Hematopoietic multipotent progenitor cell treated with erythropoietin and hydrocortisone succinate and interleukin-3 and kit ligand, for 8 days (in vitro differentiated cells): Measurements from ENCODE around the gene USP30.

Experiments used
- DNase-seq: peaks from one replicate; pipeline ENCODE4 v3.0.0-alpha.2; 2015

Gene USP30

GRCh38 chr12:109098183-109098604, 45.8 kb downstream of the USP30 start:
- peak; percentile 50 for DNase-seq

- no peak for DNase-seq
These were observed 46.3 kb downstream of the USP30 start for GRCh38 chr12:109098651-109099050.

GRCh38 chr12:109099431-109100020, 47.1 kb downstream of the USP30 start:
- DNase-seq: peak; percentile 43

DNA sequence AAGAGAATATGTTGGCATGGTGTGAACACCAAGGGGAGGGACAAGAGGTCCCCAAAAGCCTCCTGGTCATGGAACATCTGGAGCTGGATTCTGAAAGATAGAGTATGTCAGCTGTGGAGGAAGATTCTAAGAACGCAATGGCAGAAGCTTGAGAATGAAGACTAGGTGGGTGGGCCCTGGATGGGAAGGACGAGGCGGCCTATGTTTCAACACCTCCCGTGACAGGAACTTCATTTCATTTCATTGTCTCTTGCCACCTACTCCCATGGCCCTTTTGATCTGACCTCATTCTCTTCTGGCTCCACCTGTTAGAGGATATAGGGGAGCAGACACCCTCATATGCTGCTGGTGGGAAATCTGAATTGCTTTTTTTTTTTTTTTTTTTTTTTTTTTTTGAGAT, 48.4 kb downstream of the USP30 start:
- DNase-seq: no peak

DNA sequence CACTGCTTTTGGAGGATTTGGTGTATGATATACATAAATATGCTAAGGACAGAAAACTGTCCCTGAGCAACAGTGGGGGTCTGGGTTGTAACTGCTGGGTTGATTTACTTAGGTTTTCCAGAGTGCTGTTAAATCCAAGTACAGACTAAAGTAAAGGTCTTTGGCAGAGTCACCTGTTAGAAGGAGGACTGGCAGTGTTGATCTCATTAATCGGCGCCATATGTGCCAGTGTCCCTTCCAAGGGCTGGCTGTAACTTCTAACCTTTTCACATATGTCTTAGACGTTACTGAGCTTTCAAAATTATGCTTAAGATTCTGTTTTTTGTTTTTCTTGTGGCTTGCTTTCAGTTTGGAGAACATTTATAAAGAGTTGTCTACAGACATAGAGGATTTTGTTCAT, 50.1 kb downstream of the USP30 start:
- no peak for DNase-seq

DNA sequence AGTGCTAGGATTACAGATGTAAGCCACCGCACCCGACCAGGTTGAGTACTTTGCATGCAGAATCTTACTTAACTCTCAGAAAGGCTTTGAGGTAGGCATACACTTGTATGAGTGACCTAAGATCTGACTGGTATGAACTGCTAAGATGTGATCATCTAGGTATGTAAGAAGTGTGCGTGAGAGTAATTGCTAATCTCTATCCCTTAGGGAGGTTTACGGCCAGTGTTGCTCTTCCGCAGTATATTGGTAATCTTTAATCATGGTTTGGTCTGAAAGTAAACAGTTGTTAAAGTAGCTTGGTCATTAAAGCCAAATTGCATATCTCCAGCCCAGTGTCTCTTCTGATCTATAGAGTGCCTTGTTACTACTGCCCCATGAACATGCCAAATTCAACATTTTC, 52.8 kb downstream of the USP30 start:
- no peak for DNase-seq

DNA sequence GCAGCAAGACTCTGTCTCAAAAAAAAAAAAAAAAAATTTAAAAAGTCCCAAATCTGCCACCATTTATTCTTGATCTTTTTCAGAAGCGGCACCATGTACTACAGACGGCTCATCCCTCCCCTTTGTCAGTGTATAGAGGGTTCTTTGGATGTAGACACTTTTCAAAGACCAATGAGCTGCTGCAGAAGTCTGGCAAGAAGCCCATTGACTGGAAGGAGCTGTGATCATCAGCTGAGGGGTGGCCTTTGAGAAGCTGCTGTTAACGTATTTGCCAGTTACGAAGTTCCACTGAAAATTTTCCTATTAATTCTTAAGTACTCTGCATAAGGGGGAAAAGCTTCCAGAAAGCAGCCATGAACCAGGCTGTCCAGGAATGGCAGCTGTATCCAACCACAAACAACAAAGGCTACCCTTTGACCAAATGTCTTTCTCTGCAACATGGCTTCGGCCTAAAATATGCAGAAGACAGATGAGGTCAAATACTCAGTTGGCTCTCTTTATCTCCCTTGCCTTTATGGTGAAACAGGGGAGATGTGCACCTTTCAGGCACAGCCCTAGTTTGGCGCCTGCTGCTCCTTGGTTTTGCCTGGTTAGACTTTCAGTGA, 57.5 kb downstream of the USP30 start:
- no peak for DNase-seq

DNA sequence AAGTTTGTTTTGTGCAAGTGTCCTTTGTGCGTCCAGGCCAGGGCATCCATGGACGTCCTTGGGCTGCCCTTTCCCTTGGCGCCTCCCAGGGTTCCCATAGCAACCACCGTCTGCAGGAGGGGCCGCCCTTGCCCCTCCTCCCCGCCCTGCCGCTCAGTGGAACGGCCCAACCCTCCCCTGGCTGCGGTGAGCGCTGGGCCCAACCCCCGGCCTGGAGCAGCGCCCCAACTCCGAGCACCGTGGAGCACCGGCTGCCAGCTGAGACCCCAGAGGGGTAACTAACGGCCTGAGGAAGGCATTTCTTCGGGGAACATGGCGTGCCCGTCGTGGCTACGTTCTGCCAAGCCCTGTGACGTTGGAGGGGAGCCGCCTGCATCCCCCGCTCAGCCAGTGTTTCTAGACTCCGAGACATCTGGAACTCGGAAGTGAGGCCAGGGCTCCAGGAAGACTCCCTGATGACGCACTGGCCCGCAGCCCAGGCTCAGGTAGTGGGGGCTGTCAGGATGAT, 58.7 kb downstream of the USP30 start:
- DNase-seq: peak; percentile 73

DNA sequence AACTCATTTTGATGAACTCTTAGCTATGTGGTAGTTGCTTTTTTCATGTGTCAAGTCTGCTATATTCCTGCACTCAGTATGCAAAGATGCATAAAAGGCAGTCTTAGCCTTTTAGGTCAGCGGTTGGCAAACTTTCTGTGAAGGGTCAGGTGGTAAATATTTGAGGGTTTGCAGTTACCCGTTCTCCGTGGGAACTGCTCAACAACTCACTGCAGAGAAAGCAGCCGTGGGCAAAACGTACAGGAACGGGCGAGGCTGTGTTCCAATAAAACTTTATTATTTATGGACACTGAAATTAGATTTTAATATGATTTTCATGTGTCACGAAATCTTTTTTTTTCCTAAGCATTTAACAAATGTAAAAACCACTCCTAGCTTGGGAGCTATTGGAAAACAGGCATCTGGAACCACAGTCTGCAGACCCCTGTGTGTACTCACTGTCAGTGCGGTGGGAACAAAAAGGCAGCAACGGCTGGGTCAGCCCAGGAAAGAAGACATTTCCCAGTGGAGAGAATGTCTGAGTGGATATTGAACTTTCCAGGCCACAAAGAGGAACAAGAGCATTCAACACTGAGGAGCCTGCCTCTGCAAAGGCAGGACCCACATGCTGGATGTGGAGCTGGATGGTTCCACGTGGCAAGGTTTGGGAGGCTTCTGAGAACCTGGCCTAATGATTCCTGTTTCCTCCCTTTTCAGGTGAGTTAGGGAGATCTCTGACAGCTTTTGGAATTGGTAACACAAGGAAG, 60.5 kb downstream of the USP30 start:
- DNase-seq: no peak

- DNase-seq: no peak
These were observed 61.4 kb downstream of the USP30 start for GRCh38 chr12:109113661-109114321.

- no peak for DNase-seq
These were observed 62.3 kb downstream of the USP30 start for GRCh38 chr12:109114644-109115043.

GRCh38 chr12:109115404-109115757, 63.0 kb downstream of the USP30 start:
- no peak for DNase-seq

DNA sequence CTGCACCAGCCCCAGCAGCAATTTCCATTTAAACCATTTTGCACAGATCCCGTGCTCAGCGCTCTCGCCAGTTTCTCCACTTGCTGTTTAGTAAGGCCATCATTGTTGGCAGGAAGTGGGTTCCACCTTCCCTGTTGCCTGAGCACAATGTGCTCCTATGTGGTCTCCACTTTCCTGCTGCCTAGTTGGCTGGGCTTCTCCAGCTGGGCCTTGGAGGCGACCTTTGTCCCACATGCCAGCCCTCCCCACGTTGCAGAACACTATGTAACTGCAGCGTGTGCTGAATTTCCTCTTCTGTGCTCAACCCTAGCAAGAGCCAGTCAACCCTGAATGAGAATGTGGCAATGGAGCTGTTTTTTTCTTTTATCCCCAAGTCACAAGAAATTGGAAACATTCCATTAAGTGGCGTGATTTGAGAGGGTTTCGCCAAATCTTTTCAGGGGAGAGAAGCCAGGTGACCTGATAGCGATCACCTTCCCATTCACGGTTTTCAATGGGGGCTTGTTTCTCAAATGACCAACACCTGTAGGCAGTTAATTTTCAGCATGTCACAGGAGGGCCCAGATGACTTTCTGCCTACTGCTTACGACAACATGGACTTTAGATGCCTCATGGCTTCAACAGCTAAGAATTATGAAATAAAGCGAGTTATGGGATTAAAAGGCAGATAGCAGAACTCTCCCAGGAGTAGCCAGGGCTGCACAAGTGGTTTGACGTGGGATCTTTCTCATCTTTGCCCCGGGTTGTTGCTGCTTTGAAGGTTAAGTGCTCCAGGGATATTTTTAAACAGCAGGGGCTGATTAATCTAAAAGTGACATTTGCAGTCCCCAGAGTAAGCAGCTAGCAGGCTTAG, 63.6 kb downstream of the USP30 start, which contains the start of gene ACACB:
Gene ACACB, plus strand, starts transcription at position 830 of the 853 bp plus-strand sequence. CDS start 22,819 bp downstream, outside the sequence.
- DNase-seq: no peak

DNA sequence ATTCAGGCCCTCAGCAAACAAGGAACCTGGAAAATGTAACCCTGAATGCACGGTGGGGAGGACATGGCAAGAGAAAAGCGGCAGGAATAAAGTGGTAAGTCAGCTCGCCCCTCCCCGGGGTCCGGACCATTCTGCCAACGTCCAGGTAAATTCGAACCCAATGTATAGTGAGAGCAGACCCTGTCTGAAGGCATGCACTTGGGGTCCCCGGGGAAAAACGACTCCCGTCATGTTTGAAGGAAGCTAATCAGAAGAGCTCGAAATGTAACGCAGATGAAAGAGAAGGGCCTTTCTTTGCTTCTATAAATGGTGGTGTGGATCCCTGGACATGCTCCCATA, 64.2 kb downstream of the USP30 start:
- DNase-seq: no peak

DNA sequence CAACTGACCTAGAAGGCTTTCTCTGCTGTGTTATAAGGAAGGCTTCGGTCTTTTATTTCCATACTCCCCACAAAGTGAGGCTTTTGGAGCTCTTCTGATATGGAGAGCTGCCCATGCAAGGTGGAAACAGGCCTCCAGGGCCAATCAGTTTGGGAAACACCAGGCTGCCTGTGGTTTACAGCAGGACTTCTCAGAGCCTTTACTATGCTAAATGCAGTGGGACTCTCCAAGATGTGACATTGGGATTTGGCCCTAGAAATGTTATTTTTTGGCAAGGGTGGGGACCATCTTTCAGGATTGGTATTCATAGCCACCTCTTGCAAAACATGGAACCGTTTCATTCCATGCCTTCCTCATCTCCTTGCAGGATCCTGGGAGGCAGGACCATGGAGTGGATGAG, 67.7 kb downstream of the USP30 start:
- DNase-seq: no peak

DNA sequence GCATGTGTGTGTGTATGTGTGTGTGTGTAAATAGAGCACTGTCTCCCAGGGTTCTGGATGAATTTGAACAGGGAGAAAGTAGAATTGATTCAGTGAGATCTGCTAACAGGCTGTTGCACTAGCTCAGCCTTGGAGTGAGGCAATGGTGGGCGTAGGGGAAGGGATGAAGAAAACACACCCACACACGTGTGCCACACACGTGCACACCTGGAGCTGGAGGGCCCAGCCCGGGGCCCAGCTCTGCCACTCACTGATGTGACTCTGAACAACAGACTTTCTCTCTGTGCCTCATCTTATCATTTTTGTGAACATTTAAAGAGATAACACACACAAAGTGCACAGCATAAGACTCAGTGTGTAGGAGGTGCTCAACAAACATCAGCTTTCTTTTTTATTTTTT, 68.2 kb downstream of the USP30 start:
- no peak for DNase-seq

DNA sequence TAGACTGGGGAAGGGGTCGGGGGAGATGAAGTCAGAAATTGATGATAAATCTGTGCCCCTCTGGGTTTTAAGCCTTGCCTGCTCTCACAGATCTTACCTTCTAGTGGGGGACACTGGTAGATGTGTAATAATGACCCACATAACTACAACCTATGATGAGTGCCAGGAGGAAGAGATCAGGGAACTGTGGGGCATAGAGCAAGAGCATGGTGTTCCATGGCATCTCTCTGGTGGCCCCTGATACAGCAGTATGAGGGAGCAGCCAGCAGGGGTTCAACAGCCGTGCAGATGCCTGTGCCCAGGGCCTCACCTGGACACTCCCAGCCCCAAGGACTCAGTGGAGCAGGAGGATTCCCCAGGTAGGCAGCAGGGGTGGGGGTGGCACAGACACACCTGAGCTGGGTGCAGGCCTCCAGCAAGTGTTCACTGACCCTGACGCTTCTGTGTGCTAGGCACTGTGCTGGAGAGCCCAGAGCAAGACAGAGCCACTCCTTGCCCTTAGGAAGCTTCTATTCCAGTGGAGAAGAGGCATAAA, 69.0 kb downstream of the USP30 start:
- no peak for DNase-seq

DNA sequence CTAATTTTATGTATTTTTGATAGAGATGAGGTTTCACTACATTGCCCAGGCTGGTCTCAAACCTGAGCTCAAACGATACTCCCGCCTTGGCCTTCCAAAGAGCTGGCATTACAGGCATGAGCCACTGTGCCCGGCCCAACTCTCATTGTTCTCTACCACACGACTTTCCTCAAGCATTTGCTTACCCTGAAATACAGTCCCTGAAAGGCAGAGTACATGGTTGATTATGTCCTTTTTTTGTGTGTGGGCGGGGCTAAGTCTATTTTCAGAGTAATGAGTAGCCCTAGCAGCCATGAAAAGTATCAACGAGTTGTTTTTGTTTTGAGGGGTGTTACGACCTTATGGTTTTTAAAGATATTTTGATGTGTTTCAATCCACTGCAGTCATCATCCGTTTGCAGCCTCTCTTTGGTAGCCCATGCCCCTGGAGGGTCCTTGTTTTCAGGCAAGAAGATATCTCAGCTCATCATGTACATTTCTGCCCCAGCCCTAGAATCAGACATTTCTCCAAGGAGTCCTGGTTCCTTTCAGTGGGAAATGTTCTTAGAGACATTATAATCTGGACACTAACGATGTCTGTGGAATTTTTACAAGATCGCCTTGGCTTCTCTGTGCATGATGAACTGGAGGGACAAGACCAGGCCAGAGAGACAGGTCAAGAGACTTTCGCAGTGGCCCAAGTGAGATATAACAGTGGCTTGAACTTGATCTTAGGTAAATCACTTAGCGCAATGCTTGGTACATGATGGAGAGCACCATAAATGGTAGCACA, 72.7 kb downstream of the USP30 start:
- DNase-seq: no peak

- DNase-seq: no peak
These were observed 73.4 kb downstream of the USP30 start for GRCh38 chr12:109125791-109126190.

GRCh38 chr12:109126784-109127183, 74.4 kb downstream of the USP30 start:
- DNase-seq: no peak

- no peak for DNase-seq
These were observed 75.3 kb downstream of the USP30 start for GRCh38 chr12:109127533-109128242.
